Neural cell (in vitro differentiated cells): ENCODE data around the gene VAV2. TPM values are rescaled to one million over a fixed set of nuclear protein-coding genes. Genes with fewer than 3 reads are reported as not detected.

Experiments
- H2AFZ ChIP-seq: fragments of 200-600, 300-800 bp; sonication (generic), shearing (Covaris generic); 2 replicates; pipeline ENCODE4 v1.6.0; 2014; ENCODE audit warnings: low read depth, mild to moderate bottlenecking, antibody characterized with exemption, low read length, moderate library complexity
- H3F3A ChIP-seq: fragments of 200-600 bp; shearing (Covaris generic); 2 replicates; pipeline ENCODE4 v1.6.1; 2016; ENCODE audit warnings: mild to moderate bottlenecking, moderate library complexity, mixed read lengths, antibody characterized with exemption, low read length; ENCODE audit not compliant: insufficient read depth, poor library complexity, severe bottlenecking
- H3K27ac ChIP-seq: fragments of 200-600, 300-800 bp; sonication (generic), shearing (Covaris generic); 2 replicates; pipeline ENCODE4 v1.5.1; 2014; ENCODE audit warnings: mild to moderate bottlenecking, low read length, moderate library complexity
- H3K27me3 ChIP-seq: fragments of 300-800, 200-600 bp; sonication (generic), shearing (Covaris generic); 2 replicates; pipeline ENCODE4 v1.6.0; 2014; ENCODE audit warnings: mild to moderate bottlenecking, low read depth, low read length, moderate library complexity; ENCODE audit not compliant: insufficient read depth
- H3K36me3 ChIP-seq: fragments of 300-800, 200-600 bp; sonication (generic), shearing (Covaris generic); 2 replicates; pipeline ENCODE4 v1.5.1; 2014; ENCODE audit warnings: mild to moderate bottlenecking, antibody characterized with exemption, low read length, moderate library complexity; ENCODE audit not compliant: insufficient read depth
- H3K4me2 ChIP-seq: fragments of 300-800, 200-600 bp; sonication (generic), shearing (Covaris generic); 2 replicates; pipeline ENCODE4 v1.6.0; 2014; ENCODE audit warnings: mild to moderate bottlenecking, low read length
- H3K4me3 ChIP-seq: fragments of 300-800, 200-600 bp; sonication (generic), shearing (Covaris generic); 2 replicates; pipeline ENCODE4 v1.5.1; 2014; ENCODE audit warnings: mild to moderate bottlenecking, low read length, moderate library complexity
- H3K79me2 ChIP-seq: fragments of 200-600 bp; shearing (Covaris generic); replicated peaks from 2 replicates; pipeline ENCODE4 v1.6.0; 2014; ENCODE audit warnings: mild to moderate bottlenecking, low read length, moderate library complexity; ENCODE audit not compliant: insufficient read depth
- H3K9ac ChIP-seq: fragments of 300-800, 200-600 bp; sonication (generic), shearing (Covaris generic); 2 replicates; pipeline ENCODE4 v1.6.1; 2016; ENCODE audit warnings: mild to moderate bottlenecking, low read length, mixed read lengths
- H3K9me2 ChIP-seq: fragments of 200-600 bp; shearing (Covaris generic); 2 replicates; pipeline ENCODE4 v1.6.1; 2016; ENCODE audit warnings: mild to moderate bottlenecking, low read length, mixed read lengths; ENCODE audit not compliant: insufficient read depth
- H3K9me3 ChIP-seq: fragments of 200-600, 300-800 bp; sonication (generic), shearing (Covaris generic); 2 replicates; pipeline ENCODE4 v1.6.1; 2016; ENCODE audit warnings: mild to moderate bottlenecking, mixed run types, low read length, moderate library complexity, mixed read lengths
- H4K20me1 ChIP-seq: fragments of 200-600 bp; shearing (Covaris generic); 2 replicates; pipeline ENCODE4 v1.6.1; 2016; ENCODE audit warnings: mild to moderate bottlenecking, mixed run types; ENCODE audit not compliant: insufficient read depth
- EP300 ChIP-seq: fragments of 450-650 bp; conservative IDR thresholded peaks from 2 replicates; pipeline ENCODE4 v1.6.1; 2014; ENCODE audit warnings: antibody characterized with exemption, mild to moderate bottlenecking, moderate library complexity; ENCODE audit not compliant: poor library complexity, severe bottlenecking
- EZH2 ChIP-seq: fragments of 200-600, 300-800 bp; shearing (Covaris generic), sonication (generic); IDR thresholded peaks from 2 replicates; pipeline ENCODE4 v1.6.1; 2014; ENCODE audit warnings: antibody characterized with exemption, low read length, borderline replicate concordance, mild to moderate bottlenecking; ENCODE audit not compliant: insufficient read depth, poor library complexity, severe bottlenecking
- MXI1 ChIP-seq: fragments of 450-650 bp; conservative IDR thresholded peaks from 2 replicates; pipeline ENCODE4 v1.6.1; 2014; ENCODE audit warnings: antibody characterized with exemption, mild to moderate bottlenecking; ENCODE audit not compliant: poor library complexity, severe bottlenecking
- POLR2AphosphoS5 ChIP-seq: IDR thresholded peaks from 2 replicates; pipeline ENCODE4 v1.6.1; 2012
- RAD21 ChIP-seq: fragments of 450-650 bp; conservative IDR thresholded peaks from 2 replicates; pipeline ENCODE4 v1.6.1; 2014; ENCODE audit warnings: antibody characterized with exemption, mild to moderate bottlenecking, moderate library complexity
- SMC3 ChIP-seq: fragments of 450-650 bp; conservative IDR thresholded peaks from 2 replicates; pipeline ENCODE4 v1.6.1; 2014; ENCODE audit warnings: antibody characterized with exemption, mild to moderate bottlenecking, moderate library complexity; ENCODE audit not compliant: poor library complexity
- TAF1 ChIP-seq: IDR thresholded peaks from 2 replicates; pipeline ENCODE4 v1.6.1; 2012; ENCODE audit warnings: low read depth
- polyA plus RNA-seq: library from polyadenylated mRNA; depleted of rRNA; stranded (reverse); fragments of >200 nt; gene quantifications from 2 replicates; pipeline ENCODE4 v1.2.3, GENCODE V29; 2014
- TF ChIP-seq, protein P1 (sequence below): IDR thresholded peaks from 2 replicates; pipeline ENCODE4 v1.6.1; 2012; ENCODE audit warnings: borderline replicate concordance
- TF ChIP-seq, protein P2 (sequence below): fragments of 450-650 bp; IDR thresholded peaks from 2 replicates; pipeline ENCODE4 v1.5.1; 2014; ENCODE audit warnings: antibody characterized with exemption, mild to moderate bottlenecking, moderate library complexity; ENCODE audit not compliant: poor library complexity, severe bottlenecking

Gene VAV2
- polyA plus RNA-seq, 1 donor from 2014 or later: 35.2 TPM

DNA sequence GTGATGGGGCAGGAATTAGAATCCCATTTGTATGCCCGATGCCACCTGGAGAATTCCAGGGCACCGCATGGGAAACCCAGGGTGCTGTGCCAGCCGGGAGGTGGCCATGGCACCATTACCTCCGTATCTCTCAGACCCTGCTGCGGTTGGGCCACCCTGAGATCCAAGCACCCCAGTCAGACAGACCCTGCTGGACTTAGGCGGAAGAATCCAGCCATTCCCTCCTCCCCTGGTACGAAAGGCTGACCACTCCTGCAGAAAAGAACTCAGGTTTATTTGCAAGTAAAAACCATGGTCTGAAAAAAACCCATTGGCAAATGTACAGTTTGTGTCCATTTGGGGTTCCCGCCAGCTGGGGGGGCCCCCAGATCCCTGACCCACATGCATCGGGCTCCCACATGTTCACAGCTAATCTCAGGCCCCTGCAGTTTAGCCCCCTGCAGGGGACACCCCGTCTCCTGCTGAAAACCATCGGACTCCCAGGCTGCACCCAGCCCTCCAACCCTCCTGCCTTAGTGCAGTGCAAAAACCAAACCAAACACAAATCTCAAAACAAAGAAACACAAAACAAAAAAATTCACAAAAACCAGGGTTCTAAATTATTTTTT is 230.4 kb downstream of the VAV2 start:
- Histone ChIP-seq H3K9me3 (peaks cover under 1% of the 10 kb centered on the region), H3K4me3 (no peak overlapping the region), H3K9ac (no peak overlapping the region), H3K27ac (no peak overlapping the region), H4K20me1 (no peaks in the 10 kb centered on the region), H3K27me3 (no peaks in the 10 kb centered on the region), H3F3A (no peaks in the 10 kb centered on the region), H2AFZ (no peak overlapping the region), H3K9me2 (no peaks in the 10 kb centered on the region), H3K36me3 (peaks cover 8% of the 10 kb centered on the region), H3K79me2 (no peaks in the 10 kb centered on the region), H3K4me2 (no peak overlapping the region)
- no peak for TF ChIP-seq SMC3
- no peak for TF ChIP-seq POLR2AphosphoS5
- no peak for TF ChIP-seq RAD21
- no peak for TF ChIP-seq EP300
- TF ChIP-seq, protein P1, sequence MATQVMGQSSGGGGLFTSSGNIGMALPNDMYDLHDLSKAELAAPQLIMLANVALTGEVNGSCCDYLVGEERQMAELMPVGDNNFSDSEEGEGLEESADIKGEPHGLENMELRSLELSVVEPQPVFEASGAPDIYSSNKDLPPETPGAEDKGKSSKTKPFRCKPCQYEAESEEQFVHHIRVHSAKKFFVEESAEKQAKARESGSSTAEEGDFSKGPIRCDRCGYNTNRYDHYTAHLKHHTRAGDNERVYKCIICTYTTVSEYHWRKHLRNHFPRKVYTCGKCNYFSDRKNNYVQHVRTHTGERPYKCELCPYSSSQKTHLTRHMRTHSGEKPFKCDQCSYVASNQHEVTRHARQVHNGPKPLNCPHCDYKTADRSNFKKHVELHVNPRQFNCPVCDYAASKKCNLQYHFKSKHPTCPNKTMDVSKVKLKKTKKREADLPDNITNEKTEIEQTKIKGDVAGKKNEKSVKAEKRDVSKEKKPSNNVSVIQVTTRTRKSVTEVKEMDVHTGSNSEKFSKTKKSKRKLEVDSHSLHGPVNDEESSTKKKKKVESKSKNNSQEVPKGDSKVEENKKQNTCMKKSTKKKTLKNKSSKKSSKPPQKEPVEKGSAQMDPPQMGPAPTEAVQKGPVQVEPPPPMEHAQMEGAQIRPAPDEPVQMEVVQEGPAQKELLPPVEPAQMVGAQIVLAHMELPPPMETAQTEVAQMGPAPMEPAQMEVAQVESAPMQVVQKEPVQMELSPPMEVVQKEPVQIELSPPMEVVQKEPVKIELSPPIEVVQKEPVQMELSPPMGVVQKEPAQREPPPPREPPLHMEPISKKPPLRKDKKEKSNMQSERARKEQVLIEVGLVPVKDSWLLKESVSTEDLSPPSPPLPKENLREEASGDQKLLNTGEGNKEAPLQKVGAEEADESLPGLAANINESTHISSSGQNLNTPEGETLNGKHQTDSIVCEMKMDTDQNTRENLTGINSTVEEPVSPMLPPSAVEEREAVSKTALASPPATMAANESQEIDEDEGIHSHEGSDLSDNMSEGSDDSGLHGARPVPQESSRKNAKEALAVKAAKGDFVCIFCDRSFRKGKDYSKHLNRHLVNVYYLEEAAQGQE: no peak
- TF ChIP-seq, protein P2, sequence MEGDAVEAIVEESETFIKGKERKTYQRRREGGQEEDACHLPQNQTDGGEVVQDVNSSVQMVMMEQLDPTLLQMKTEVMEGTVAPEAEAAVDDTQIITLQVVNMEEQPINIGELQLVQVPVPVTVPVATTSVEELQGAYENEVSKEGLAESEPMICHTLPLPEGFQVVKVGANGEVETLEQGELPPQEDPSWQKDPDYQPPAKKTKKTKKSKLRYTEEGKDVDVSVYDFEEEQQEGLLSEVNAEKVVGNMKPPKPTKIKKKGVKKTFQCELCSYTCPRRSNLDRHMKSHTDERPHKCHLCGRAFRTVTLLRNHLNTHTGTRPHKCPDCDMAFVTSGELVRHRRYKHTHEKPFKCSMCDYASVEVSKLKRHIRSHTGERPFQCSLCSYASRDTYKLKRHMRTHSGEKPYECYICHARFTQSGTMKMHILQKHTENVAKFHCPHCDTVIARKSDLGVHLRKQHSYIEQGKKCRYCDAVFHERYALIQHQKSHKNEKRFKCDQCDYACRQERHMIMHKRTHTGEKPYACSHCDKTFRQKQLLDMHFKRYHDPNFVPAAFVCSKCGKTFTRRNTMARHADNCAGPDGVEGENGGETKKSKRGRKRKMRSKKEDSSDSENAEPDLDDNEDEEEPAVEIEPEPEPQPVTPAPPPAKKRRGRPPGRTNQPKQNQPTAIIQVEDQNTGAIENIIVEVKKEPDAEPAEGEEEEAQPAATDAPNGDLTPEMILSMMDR: no peak
- TF ChIP-seq TAF1: no peak
- no peak for TF ChIP-seq EZH2
- TF ChIP-seq MXI1: no peak

DNA sequence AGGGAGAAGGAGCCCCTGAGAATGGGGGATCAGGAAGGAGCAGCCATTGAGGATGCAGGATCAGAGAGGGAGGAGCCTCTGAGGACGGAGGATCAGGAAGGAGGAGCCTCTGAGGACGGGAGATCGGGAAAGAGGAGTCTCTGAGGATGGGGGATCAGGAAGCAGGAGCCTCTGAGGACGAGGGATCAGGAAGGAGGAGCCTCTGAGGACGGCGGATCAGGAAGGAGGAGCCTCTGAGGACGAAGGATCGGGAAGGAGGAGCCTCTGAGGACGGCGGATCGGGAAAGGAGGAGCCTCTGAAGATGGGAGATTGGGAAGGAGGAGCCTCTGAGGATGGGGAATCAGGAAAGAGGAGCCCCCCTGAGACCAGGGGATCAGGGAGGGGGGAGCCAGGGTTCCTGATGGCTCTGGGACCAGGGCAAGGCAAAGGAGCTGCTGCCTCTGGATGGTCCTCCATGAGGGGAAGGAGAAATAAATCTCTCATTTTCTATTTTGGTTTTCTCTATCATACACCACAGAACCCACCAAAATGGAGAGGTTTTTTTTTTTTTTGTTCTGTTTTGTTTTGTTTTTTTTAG is 231.3 kb downstream of the VAV2 start:
- no peak overlapping the region for H2AFZ ChIP-seq
- no peak overlapping the region for H3K4me3 ChIP-seq
- H3K9me2 ChIP-seq: no peaks in the 10 kb centered on the region
- H3K9ac ChIP-seq: no peak overlapping the region
- H3K9me3 ChIP-seq: no peaks in the 10 kb centered on the region
- no peaks in the 10 kb centered on the region for H3K79me2 ChIP-seq
- peaks cover 8% of the 10 kb centered on the region for H3K36me3 ChIP-seq
- no peak overlapping the region for H3K4me2 ChIP-seq
- H3F3A ChIP-seq: no peaks in the 10 kb centered on the region
- TF ChIP-seq, protein P2: no peak
- TF ChIP-seq RAD21: no peak
- no peak for TF ChIP-seq POLR2AphosphoS5
- TF ChIP-seq MXI1: no peak
- no peak for TF ChIP-seq EZH2
- TF ChIP-seq TAF1: no peak
- TF ChIP-seq, protein P1: no peak
- H3K27ac ChIP-seq: no peak overlapping the region
- H4K20me1 ChIP-seq: no peaks in the 10 kb centered on the region
- H3K27me3 ChIP-seq: no peaks in the 10 kb centered on the region
